SU-DHL-6 (cell line): ENCODE measurements around the gene ALCAM.

Experiments
- H2AFZ ChIP-seq: fragments of 200-600 bp; sonication (generic); 2 replicates; pipeline ENCODE4 v1.6.1; 2014; ENCODE audit warnings: low read depth, mild to moderate bottlenecking, moderate library complexity, mixed read lengths, antibody characterized with exemption, low read length; ENCODE audit not compliant: severe bottlenecking
- H3F3A ChIP-seq: fragments of 200-600 bp; shearing (Covaris generic); 2 replicates; pipeline ENCODE4 v1.6.0; 2016; ENCODE audit warnings: antibody characterized with exemption, mild to moderate bottlenecking; ENCODE audit not compliant: insufficient read depth
- H3K27ac ChIP-seq: fragments of 200-600 bp; sonication (generic); 2 replicates; pipeline ENCODE4 v1.5.1; 2016; ENCODE audit warnings: low read depth, mild to moderate bottlenecking, low read length, moderate library complexity, mixed read lengths
- H3K27me3 ChIP-seq: fragments of 200-600 bp; sonication (generic), shearing (Covaris generic); 2 replicates; pipeline ENCODE4 v1.6.0; 2014; ENCODE audit warnings: mild to moderate bottlenecking, low read length
- H3K36me3 ChIP-seq: fragments of 200-600 bp; sonication (generic); 2 replicates; pipeline ENCODE4 v1.6.1; 2014; ENCODE audit warnings: mild to moderate bottlenecking, low read length, mixed read lengths
- H3K4me2 ChIP-seq: fragments of 300-600, 200-600 bp; shearing (Covaris generic), sonication (generic); 2 replicates; pipeline ENCODE4 v1.6.0; 2014; ENCODE audit warnings: low read length, low read depth, mild to moderate bottlenecking; ENCODE audit not compliant: poor library complexity, severe bottlenecking
- H3K4me3 ChIP-seq: fragments of 200-600 bp; sonication (generic); 2 replicates; pipeline ENCODE4 v1.5.1; 2014; ENCODE audit warnings: antibody characterized with exemption, low read length, mild to moderate bottlenecking, mixed read lengths; ENCODE audit not compliant: insufficient read depth, poor library complexity, severe bottlenecking
- H3K79me2 ChIP-seq: fragments of 200-600 bp; sonication (generic); 2 replicates; pipeline ENCODE4 v1.6.1; 2014; ENCODE audit warnings: mild to moderate bottlenecking, low read length, moderate library complexity; ENCODE audit not compliant: insufficient read depth
- H3K9ac ChIP-seq: fragments of 200-600 bp; sonication (generic); 2 replicates; pipeline ENCODE4 v1.7.0; 2014; ENCODE audit warnings: mild to moderate bottlenecking, low read length
- H3K9me2 ChIP-seq: fragments of 200-600 bp; sonication (generic); replicated peaks from 2 replicates; pipeline ENCODE4 v1.6.1; 2014; ENCODE audit warnings: low read length; ENCODE audit not compliant: insufficient read depth
- H3K9me3 ChIP-seq: fragments of 200-600 bp; sonication (generic); 2 replicates; pipeline ENCODE4 v1.6.1; 2014; ENCODE audit warnings: low read length, mixed read lengths; ENCODE audit not compliant: insufficient read depth
- H4K20me1 ChIP-seq: fragments of 200-600 bp; sonication (generic); 2 replicates; pipeline ENCODE4 v1.6.1; 2014; ENCODE audit warnings: low read depth, mild to moderate bottlenecking, antibody characterized with exemption, low read length, moderate library complexity, mixed read lengths
- EZH2phosphoT487 ChIP-seq: fragments of 200-600 bp; sonication (generic), shearing (Covaris generic); conservative IDR thresholded peaks from 2 replicates; pipeline ENCODE4 v1.6.1; 2018; ENCODE audit warnings: mild to moderate bottlenecking, antibody characterized with exemption, low read length, moderate library complexity, mixed read lengths
- TF ChIP-seq, protein P1 (sequence below): fragments of 200-600 bp; sonication (generic); IDR thresholded peaks from one replicate; pipeline ENCODE4 v1.5.1; 2017; ENCODE audit warnings: antibody characterized with exemption, mild to moderate bottlenecking, low read length, moderate library complexity; ENCODE audit not compliant: insufficient read depth, poor library complexity, severe bottlenecking

The ALCAM gene

GRCh38 chr3:105367406-105368213 lies 901 bp downstream of the ALCAM start:
- Histone ChIP-seq H2AFZ (peak overlapping the region; percentile 89), H3K9me2 (no peaks in the 10 kb centered on the region), H4K20me1 (0 out of 2 replicates have a peak, but pooled peaks cover 6% of the 10 kb centered on the region), H3K9ac (peak overlapping the region; percentile 81), H3F3A (peaks cover 32% of the 10 kb centered on the region), H3K4me3 (peak overlapping the region; percentile 77), H3K4me2 (peak overlapping the region; percentile 81), H3K27ac (peak overlapping the region; percentile 96), H3K36me3 (no peaks in the 10 kb centered on the region; the same call in 1 of the 2 replicates), H3K79me2 (peaks cover 43% of the 10 kb centered on the region), H3K27me3 (no peaks in the 10 kb centered on the region), H3K9me3 (no peaks in the 10 kb centered on the region)
- TF ChIP-seq, protein P1, sequence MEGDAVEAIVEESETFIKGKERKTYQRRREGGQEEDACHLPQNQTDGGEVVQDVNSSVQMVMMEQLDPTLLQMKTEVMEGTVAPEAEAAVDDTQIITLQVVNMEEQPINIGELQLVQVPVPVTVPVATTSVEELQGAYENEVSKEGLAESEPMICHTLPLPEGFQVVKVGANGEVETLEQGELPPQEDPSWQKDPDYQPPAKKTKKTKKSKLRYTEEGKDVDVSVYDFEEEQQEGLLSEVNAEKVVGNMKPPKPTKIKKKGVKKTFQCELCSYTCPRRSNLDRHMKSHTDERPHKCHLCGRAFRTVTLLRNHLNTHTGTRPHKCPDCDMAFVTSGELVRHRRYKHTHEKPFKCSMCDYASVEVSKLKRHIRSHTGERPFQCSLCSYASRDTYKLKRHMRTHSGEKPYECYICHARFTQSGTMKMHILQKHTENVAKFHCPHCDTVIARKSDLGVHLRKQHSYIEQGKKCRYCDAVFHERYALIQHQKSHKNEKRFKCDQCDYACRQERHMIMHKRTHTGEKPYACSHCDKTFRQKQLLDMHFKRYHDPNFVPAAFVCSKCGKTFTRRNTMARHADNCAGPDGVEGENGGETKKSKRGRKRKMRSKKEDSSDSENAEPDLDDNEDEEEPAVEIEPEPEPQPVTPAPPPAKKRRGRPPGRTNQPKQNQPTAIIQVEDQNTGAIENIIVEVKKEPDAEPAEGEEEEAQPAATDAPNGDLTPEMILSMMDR = no peak
- TF ChIP-seq EZH2phosphoT487 = no peak

- Histone ChIP-seq H3K27ac (peak overlapping the region; percentile 96), H3K79me2 (peaks cover 55% of the 10 kb centered on the region)
These were observed 2.1 kb downstream of the ALCAM start for GRCh38 chr3:105368566-105369499.

More at GRCh38 chr3:105368566-105369499, 2.1 kb downstream of the ALCAM start:
- H3K4me3 ChIP-seq = peak overlapping the region; percentile 77
- no peaks in the 10 kb centered on the region for H3K9me3 ChIP-seq
- H3K4me2 ChIP-seq = peak overlapping the region; percentile 81
- peaks cover 32% of the 10 kb centered on the region for H3F3A ChIP-seq
- peak overlapping the region; percentile 81 for H3K9ac ChIP-seq
- no peaks in the 10 kb centered on the region; the same call in 1 of the 2 replicates for H3K36me3 ChIP-seq
- TF ChIP-seq, protein P1 = no peak
- no peak for TF ChIP-seq EZH2phosphoT487
- H3K9me2 ChIP-seq = no peaks in the 10 kb centered on the region
- H4K20me1 ChIP-seq = 0 out of 2 replicates have a peak, but pooled peaks cover 6% of the 10 kb centered on the region
- H2AFZ ChIP-seq = peak overlapping the region; percentile 68
- no peaks in the 10 kb centered on the region for H3K27me3 ChIP-seq
